HG03064 (cell line): ENCODE data around the gene KIZ.
"Not testable (repeated sequence)": the region's sequence is repeated elsewhere in the genome, so short reads cannot be mapped to it uniquely, and the experiment has no call there.

Experiments used
- ATAC-seq: cut with Tn5 transposase; IDR thresholded peaks from one replicate; pipeline ENCODE4 v1.9.1; 2021; ENCODE audit warnings: low read depth; ENCODE audit not compliant: unreplicated experiment

The KIZ gene

DNA sequence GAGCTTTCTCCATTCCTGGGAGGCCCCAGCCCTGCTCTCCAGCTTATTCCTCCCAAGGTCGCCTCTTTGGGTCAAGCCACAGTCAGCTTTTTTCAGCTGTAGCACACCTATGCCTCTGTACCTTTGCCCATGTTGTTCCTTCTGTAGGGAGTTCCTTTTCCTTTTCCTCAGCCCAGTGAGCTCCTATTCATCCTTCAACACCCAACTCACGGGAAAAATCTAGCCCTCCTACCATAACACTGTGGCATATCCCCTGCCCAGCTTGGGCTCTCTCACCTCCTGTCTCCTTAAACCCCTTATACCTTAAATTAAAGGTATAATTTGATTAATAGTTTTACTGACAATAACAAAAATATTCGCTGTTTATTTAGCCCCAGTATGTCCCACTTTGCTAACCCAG is 118.9 kb downstream of the KIZ start:
- ATAC-seq, result no peak

DNA sequence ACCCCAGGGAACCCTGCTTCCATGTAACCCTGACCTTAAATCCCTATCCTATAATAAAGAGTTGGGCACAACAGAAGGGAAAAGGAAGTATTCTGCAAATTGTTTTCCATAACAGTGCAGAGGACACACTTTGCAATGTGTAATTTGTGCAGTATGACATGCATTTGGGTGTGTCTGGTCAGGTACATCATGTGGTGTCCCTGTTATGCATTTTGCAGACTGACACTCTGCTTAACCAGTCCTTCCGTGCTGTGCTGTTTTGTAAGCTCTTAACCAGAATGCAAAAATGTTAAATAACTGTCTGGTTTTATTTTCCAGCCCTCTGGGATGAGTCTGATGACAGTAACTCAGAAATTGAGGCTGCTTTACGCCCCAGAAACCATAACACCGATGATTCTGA is 120.3 kb downstream of the KIZ start:
- ATAC-seq, result no peak

DNA sequence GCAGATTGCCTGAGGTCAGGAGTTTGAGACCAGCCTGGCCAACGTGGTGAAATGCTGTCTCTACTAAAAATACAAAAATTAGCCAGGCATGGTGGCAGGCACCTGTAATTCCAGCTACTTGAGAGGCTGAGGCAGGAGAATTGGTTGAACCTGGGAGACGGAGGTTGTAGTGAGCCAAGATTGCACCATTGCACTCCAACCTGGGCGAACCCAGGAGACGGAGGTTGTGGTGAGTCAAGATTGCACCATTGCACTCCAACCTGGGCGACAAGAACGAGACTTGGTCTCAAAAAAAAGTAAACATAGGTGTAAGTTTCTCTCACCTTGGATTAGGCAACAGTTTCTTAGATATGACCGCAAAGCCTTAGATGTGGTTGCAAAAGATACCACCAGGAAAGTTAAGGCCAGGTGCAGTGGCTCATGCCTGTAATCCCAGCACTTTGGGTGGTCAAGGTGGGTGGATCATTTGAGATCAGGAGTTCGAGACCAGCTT is 121.8 kb downstream of the KIZ start:
- not testable (repeated sequence) for ATAC-seq

DNA sequence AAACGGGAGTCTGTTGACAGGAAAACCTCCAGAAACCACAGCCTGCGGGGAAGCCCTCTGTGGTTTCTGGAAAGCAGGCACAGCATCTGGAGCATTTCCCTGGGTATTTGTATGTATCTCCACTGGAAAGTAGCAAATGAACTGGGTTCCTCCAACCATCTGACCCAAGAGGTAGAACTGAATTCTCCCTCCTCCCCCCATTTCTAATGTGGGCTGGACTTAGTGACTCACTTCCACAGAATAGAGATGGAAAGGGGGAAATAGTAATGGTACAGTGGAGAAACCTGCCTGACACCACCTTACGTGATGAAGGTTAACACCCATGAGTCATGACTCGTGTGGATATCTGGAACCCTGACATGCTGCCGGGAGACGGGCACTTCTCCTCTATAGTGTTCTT is 125.4 kb downstream of the KIZ start:
- ATAC-seq, result no peak

DNA sequence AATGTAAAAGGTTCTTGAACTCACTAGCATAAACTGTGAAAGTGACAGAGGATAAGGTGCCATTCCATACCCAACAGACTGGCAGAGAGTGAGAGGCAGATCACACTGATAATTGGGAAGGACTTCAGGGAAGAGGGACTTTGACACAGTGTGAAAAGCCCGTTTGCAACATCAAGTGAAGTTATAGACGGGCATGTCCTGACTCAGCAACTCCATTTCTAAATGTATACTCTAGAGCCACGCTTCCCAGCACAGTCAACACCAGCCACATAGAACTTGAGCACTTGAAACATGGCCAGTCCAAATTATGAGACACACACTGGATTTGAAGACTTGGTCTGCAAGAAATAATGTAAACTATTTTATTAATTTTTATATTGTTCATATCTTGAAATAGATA is 131.3 kb downstream of the KIZ start:
- ATAC-seq, result no peak

DNA sequence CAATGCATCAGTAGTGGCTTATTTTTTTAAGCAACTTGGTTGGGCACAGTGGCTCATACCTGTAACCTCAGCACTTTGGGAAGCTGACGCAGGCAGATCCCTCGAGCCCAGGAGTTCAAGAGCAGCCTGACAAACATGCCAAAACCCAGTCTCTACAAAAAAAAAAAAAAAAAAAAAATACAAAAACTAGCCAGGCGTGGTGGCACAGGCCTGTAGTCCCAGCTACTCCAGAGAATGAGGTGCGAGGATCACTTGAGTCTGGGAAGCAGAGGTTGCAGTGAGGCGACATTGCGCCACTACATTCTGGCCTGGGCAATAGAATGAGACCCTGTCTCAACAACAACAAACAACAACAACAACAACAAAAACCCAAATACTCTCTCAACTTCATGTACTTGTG is 132.5 kb downstream of the KIZ start:
- ATAC-seq, result no peak

DNA sequence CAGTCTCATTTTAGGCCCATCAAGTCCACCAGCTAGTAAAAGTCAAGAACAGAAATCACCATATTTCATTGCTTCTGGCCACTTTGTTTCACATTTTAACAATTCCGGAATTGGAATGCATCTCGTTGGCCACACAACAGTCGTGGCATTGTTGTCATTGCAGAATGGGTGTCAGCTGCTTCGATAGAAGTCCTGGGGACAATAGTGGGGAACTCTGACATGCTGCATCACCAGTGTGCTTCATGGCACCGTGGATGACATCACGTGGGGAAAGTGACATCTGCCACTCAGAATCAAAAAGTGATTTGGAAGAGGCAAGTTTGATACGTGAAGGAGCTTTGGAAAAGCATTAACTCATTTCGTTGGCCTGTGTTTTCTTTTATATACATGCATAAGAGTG is 133.5 kb downstream of the KIZ start:
- no peak for ATAC-seq

DNA sequence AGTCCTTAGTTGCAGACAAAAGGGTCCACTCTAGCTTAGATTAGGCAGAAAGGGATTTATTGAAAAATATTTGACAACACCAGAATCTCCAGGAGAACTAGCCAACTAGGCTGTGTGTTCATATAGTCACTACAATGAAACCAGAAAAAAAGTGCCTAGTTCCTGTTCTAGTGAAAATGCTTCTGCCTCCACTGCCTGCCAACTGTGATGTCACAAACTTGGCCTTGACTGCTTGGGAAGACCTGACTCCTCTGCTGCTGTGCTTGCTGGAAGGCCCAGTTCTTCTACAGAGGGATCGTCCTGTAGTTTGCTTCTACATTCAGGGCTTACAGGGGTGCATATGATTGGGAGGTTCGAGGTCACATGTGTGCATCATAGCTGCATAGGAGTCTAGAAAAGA is 136.9 kb downstream of the KIZ start:
- ATAC-seq, result no peak

DNA sequence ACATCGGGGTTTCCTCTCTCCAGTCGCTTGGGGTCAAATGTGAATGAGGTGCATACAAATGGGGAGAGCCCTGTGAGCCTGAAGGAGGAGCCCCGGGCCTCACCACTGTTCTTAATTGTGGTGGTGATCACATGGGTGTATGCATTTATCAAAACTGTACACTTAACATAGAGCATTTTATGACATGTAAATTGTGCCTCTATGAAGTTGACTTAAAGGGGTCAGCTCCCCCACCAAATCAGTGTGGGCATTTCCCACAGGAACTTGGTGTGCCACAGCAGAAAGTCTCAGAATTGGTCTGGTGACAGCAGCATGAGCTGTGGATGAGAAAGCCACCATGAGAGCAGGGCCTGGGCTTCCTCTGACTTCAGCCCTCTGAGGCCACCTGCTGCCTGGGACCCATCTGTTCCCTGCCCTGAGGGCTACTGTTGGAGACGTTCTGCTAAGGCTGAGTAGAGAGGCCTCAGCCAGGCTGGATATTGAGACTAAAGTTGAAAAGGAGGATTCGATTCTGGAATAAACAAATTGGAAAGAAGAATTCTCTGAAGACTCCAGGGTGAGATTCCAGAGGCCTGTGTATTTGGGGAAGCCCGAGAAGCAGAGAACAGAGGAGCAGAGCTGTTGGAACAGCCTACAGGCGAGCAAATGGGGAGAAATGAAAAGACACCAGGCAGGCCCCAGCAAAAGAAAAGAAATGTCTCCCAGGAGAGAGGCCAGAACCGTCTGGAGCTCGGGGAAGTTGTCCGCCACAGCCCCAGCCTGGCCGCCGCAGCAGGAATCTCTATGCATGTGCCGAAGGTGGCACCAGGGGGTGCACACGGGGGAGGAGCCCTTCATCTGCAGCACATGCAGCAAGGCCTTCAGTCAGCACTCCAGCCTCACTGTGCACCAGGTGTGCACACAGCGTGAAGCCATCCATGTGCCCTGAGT is 139.6 kb downstream of the KIZ start:
- ATAC-seq, result no peak

DNA sequence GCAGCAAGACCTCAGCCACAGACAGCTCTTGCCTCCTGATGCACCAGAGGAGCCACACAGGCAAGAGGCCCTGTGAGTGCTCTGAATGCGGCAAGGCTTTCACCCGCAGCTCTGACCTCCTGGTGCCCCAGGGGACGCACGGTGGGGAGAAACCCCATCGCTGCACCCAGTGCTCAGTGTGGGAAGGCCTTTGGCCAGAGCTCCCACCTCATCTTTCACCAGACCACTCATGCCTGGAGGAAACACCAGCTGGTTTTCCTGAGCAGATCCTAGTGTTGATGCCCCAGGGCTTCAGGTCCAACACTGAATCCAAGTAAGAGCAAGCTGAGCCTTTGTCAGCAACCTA is 140.3 kb downstream of the KIZ start:
- ATAC-seq, result no peak

DNA sequence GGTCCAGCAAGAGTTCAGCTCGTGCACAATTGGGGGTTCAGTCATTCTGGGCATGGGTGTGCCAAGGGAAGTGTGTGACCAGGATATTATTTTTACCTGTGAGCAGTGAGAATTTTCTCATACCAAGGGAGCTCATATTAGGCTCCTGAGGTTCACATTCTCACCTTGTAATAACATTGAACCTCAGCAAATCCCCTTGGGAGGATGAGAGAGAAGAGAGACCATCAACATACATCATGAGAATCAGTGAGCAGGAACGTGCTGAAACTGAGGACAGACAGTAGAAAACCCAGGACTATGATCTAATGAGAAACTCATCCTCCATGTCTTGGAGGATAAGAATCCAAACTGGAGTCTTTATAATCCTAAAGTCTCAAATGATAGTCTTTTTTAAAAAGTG is 143.9 kb downstream of the KIZ start:
- no peak for ATAC-seq

DNA sequence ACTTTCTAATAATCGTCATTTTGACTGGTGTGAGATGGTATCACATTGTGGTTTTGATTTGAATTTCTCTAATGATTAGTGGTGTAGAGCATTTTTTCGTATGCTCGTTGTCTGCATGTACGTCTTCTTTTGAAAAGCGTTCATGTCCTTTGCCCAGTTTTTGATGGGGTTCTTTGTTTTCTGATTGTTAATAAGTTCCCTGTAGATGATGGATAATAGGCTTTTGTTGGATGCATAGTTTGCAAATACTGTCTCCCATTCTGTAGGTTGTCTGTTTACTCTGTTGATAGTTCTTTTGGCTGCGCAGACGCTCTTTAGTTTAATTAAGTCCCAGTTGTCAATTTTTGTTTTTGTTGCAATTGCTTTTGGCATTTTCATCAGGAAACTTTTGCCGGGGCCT is 144.9 kb downstream of the KIZ start:
- ATAC-seq, result no peak

DNA sequence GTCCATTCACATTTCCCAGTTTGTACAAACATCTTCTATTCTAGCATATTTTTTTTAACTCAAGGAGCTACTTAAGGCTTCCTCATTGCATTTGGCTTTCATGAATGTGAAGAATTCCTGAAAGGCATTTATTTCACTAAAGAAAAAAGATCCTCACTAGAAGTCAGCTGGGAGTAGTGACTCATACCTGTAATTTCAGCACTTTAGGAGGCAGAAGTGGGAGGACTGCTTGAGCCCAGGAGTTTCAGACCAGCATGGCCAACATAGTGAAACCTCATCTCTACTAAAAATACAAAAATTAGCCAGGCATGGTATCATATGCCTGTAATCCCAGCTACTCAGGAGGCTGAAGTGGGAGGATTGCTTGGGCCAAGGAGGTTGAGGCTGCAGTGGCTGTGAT is 146.4 kb downstream of the KIZ start:
- peak; percentile 54 for ATAC-seq

DNA sequence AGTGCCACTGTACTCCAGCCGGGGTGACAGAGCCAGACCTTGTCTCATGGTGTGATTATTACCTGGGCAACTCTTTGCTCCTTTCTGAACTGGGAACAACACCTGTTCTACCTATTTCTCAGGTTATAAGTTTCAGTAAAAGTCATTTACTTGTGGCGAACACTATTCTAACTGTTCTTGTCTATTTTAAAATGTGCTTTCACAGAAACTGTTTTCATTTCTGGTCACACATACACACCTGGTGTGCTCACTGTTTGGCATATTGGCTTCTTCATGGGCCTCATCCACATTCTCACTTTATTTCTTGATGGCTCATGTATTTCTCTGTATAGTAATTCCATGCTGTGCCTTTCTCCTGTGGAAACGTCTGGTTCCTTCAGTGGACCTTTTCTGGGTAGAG is 146.8 kb downstream of the KIZ start:
- peak; percentile 75 for ATAC-seq

DNA sequence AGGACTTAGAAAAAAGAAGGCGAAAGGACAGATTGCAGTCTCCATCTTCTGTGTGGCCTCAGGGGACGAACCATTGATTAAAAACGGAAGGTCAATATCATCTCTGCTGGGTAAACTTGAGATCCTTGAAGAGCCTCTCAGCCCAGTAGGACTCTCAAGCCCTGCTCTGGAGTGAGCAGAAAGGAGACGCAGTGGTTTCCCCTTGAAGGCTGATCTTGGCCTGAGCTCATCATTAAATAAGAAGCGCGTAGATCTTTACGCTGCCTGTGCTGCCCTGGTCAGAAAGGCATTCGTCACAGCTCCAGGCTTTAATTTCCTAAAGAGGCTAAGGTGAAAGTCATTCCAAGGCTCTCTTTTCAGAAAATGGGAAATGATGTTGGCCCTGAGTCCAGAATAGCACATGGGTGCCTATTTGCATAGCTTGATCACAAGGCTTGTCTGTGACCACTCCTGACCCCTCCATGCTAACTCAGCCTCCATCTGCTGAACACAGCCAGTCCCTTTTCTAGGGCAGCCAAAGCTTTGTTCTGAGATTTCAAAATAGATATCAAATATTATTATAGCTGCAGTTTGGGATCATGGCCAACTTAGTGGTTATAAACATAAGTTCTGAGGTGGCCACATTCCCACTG is 148.0 kb downstream of the KIZ start:
- no peak for ATAC-seq

DNA sequence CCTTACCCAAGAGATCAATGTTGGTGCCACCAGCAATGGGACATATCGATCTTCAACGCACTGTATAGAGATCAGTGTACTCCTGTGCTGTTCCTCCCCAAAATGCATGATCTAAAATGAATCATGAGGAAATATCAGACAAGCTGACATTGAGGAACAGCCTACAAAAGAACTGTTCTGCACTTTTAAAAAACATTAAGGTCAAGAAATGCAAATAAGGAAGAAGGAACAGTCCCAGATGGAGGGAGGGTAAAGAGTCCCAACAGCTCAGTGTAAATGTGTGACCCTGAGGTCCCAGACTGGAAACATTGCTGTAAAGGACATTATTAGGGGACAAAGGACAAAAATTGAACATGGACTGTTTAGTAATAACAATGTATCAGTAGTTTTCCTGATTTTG is 152.9 kb downstream of the KIZ start:
- ATAC-seq, result no peak

DNA sequence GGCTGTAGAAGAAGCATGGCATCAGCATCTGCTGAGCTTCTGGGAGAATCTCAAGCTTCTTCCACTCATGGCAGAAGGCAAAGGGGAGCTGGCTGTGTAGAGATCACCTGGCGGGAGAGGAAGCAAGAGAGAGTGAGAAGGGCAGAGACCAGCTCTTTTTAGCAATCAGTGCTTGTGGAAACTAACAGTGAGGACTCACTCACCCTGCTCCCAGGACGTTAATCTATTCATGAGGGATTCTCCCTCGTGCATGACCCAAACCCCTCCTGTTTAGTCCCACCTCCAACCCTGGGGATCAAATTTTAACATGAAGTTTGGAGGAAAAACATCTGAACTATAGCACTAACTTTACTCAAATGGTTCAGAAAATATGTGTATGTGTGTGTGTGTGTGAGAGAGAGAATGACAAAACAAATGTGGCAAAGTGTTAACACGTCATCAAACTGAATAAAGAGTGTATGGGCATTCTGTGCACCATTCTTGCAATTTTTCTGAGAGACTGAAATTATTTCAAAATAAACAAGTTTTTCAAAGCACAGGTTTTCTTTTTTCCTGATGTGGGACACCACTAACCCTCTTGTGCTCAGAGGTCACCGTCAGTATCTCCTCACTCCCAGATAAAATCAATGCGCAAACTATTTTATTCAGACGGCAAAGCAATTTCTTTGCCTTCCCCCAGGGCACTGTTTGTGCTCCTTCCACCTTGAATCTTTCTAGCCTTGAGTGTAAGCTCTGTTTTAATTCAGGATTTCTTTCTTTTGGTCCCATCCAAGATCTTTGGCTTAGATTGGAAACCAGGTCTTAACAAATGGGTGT is 154.0 kb downstream of the KIZ start:
- ATAC-seq, result no peak

DNA sequence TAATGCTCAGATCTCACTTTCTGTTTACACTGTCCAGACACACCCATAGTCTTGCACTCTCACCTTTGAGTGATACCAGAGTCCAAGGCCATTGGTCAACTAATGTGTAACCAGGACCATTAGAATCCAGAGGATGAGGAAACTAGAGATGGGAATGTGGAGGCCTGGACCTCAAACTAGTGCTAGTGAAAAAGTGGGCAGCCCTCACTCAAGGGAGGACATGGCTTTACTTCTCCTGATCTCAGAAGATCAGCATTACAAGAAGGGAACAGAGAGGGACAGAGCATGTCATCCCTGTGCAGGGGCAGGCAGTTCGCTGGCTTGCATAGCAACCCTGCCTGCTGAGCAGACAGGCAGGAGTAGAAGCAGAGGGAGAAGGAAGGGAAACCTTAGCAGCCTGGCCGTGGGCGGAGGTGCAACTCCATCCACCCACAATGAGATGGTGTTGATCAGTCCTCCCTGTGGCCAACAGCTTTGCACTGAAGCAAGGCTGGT is 154.7 kb downstream of the KIZ start:
- ATAC-seq, result no peak

DNA sequence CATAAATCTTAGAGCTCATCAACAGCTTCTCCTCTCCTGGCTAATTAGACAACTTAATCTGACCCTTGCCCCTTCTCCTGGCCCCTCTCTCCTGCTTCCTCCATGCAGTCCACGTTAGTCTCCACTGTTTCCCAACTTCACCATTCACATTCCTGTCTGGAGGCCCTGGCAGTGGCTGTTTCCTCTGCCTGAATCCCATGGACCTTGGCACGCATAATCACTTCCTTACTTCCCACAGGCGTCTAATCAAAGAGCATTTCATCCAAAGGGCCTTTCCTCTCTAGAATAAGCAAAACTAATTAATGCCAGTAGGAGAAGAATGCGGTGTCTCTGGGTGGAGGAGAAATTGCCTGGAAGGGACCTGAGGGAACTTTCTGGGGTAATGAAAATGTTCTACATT is 160.9 kb downstream of the KIZ start:
- ATAC-seq, result no peak

DNA sequence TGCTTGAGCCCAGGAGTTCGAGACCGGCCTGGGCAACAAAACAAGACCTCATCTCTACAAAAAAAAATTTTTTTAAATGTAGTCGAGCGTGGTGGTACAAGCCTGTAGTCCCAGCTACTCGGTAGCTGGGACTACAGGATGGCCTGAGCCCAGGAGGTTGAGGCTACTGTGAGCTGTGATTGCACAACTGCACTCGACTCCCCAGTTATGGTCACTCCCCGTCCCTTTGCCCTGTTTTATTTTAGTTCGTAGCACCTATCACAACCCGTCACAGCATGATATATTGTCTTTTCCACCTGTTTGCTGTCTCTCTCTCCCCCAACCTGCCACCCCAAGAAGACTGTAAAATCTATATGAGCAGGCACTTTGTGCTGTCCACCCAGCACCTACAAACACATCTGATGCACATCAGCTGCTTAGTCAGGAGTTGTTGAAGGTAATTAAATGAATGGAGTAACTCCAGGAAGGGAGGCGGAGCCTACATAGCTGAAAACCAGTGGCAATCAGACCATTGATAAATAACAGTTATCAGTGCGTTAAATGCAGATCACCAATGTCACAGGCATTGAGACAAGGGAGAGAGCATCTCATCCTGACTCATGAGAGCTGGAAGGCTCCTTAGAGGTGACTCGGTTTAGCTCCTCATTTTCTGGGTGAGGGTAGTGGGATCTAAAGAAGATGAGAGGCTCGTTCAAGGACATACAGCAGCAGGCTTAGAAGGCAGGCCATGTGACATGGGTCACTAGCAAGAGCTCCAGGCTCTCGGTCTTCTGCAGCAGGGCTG is 162.9 kb downstream of the KIZ start:
- ATAC-seq, result no peak
